B cell (primary cell): ENCODE measurements around the gene ING3. TPM values are rescaled to one million over a fixed set of nuclear protein-coding genes. Genes with fewer than 3 reads are reported as not detected.

Source experiments
- ATAC-seq: fragments of 200-7000 bp; cut with Tn5 transposase; one replicate; pipeline ENCODE4 v1.10.0; 2021; ENCODE audit warnings: low read depth, mild to moderate bottlenecking, moderate number of reproducible peaks, moderate library complexity
- CTCF ChIA-PET: fragments of 350-600 bp; sonication (Branson Sonifier 250); formaldehyde crosslinking; loops from one replicate; lab custom pipeline; 2021; ENCODE audit warnings: antibody characterized with exemption, inconsistent platforms; lab: Charles Lee
- POLR2A ChIA-PET: fragments of 350-600 bp; sonication (Branson Sonifier 250); formaldehyde crosslinking; loops from one replicate; lab custom pipeline; 2021; ENCODE audit warnings: antibody characterized with exemption; lab: Charles Lee
- DNase-seq: peaks from one replicate; pipeline ENCODE4 v3.0.0; 2013
- H2AFZ ChIP-seq: 2 replicates; pipeline ENCODE4 v1.6.1; 2012; ENCODE audit warnings: mild to moderate bottlenecking, low read depth, low read length; ENCODE audit not compliant: insufficient read depth, poor library complexity, severe bottlenecking
- H3K27ac ChIP-seq, 2 donors: 1 replicate in 1 of 2; 2 replicates in 1 of 2; pipeline ENCODE4 v1.5.1; 2012 to 2013; ENCODE audit warnings: low read length in 2 of 2, mild to moderate bottlenecking in 2 of 2, moderate library complexity in 1 of 2
- H3K27me3 ChIP-seq, 4 experiments: fragments of 200-600 bp in 1 of 4; sonication (generic) in 1 of 4; replicated peaks in 1 of 4; 1 replicate in 2 of 4; 2 replicates in 2 of 4; pipeline versions ENCODE4 v1.6.1 to v1.7.0; 2013 to 2016; ENCODE audit warnings: low read length in 3 of 4, mild to moderate bottlenecking in 2 of 4, mixed read lengths in 1 of 4, moderate library complexity in 1 of 4; ENCODE audit not compliant: insufficient read depth in 4 of 4, control insufficient read depth in 3 of 4; ENCODE audit errors: control extremely low read depth in 1 of 4
- H3K36me3 ChIP-seq, 2 experiments: replicated peaks in 1 of 2; 1 replicate in 1 of 2; 2 replicates in 1 of 2; pipeline versions ENCODE4 v1.6.1 to v1.7.1; 2013; ENCODE audit warnings: low read length in 1 of 2; ENCODE audit not compliant: insufficient read depth in 2 of 2, control insufficient read depth in 1 of 2; ENCODE audit errors: control extremely low read depth in 1 of 2, extremely low read depth in 1 of 2
- H3K4me1 ChIP-seq, 2 donors: fragments of 200-600 bp in 1 of 2; sonication (generic) in 1 of 2; 1 replicate in 1 of 2; 2 replicates in 1 of 2; pipeline versions ENCODE4 v1.5.1 to v1.6.1; 2013 to 2017; ENCODE audit warnings: low read length in 2 of 2; ENCODE audit not compliant: control insufficient read depth in 2 of 2, insufficient read depth in 2 of 2
- H3K4me2 ChIP-seq: replicated peaks from 2 replicates; pipeline ENCODE3; 2012; ENCODE audit warnings: mild to moderate bottlenecking, low read depth, low read length; ENCODE audit not compliant: poor library complexity, severe bottlenecking
- H3K4me3 ChIP-seq, 5 experiments: fragments of 200-600 bp in 1 of 5; sonication (generic) in 1 of 5; 1 replicate in 3 of 5; 2 replicates in 2 of 5; pipeline versions ENCODE4 v1.5.1 to v1.7.0; 2011 to 2016; ENCODE audit warnings: low read length in 4 of 5, mild to moderate bottlenecking in 4 of 5, low read depth in 2 of 5, control low read depth in 1 of 5, moderate library complexity in 1 of 5; ENCODE audit not compliant: insufficient read depth in 1 of 5; ENCODE audit errors: control extremely low read depth in 1 of 5, extremely low read depth in 1 of 5
- H3K79me2 ChIP-seq: fragments of 200-600 bp; sonication (generic); one replicate; pipeline ENCODE4 v1.6.0; 2016; ENCODE audit warnings: low read length; ENCODE audit not compliant: control insufficient read depth, insufficient read depth
- H3K9ac ChIP-seq: fragments of 200-600 bp; sonication (generic); 2 replicates; pipeline ENCODE4 v1.6.1; 2017; ENCODE audit warnings: mild to moderate bottlenecking, low read length, moderate library complexity
- H3K9me3 ChIP-seq, 3 donors: one replicate each; pipeline versions ENCODE4 v1.6.1 to v1.7.1; 2013; ENCODE audit warnings: low read length in 2 of 3; ENCODE audit not compliant: control insufficient read depth in 2 of 3, insufficient read depth in 1 of 3; ENCODE audit errors: control extremely low read depth in 1 of 3
- H4K20me1 ChIP-seq: 2 replicates; pipeline ENCODE4 v1.6.0; 2012; ENCODE audit warnings: mild to moderate bottlenecking, low read length; ENCODE audit not compliant: insufficient read depth, control insufficient read depth, poor library complexity, severe bottlenecking
- H3K27ac Mint-ChIP-seq: one replicate; pipeline ENCODE4 v1.8.0; 2021; ENCODE audit warnings: mixed read lengths
- H3K27me3 Mint-ChIP-seq: one replicate; pipeline ENCODE4 v1.8.0; 2021; ENCODE audit warnings: mixed read lengths
- H3K4me1 Mint-ChIP-seq: one replicate; pipeline ENCODE4 v1.8.0; 2021; ENCODE audit warnings: mixed read lengths
- H3K4me3 Mint-ChIP-seq: one replicate; pipeline ENCODE4 v1.8.0; 2021; ENCODE audit warnings: mixed read lengths
- H3K9me3 Mint-ChIP-seq: one replicate; pipeline ENCODE4 v1.8.0; 2022; ENCODE audit warnings: mixed read lengths; ENCODE audit not compliant: insufficient read depth
- CTCF ChIP-seq: fragments of 200-600 bp; IDR thresholded peaks from one replicate; pipeline ENCODE4 v1.8.0; 2022; ENCODE audit warnings: antibody characterized with exemption, mild to moderate bottlenecking
- EZH2 ChIP-seq: IDR thresholded peaks from 2 replicates; pipeline ENCODE4 v1.6.1; 2012; ENCODE audit warnings: borderline replicate concordance, low read depth, mild to moderate bottlenecking, moderate library complexity, low read length; ENCODE audit not compliant: insufficient read depth, poor library complexity, severe bottlenecking
- WGBS: methylation state at CpG from one replicate; pipeline ENCODE4 v1.1.5; 2013; ENCODE audit warnings: missing lambda C conversion rate; ENCODE audit not compliant: insufficient coverage; 5-methylcytosine and 5-hydroxymethylcytosine counted together
- intact Hi-C: fragments of 100-400 bp; cut with micrococcal nuclease; formaldehyde crosslinking; loops from one replicate; pipeline ENCODE4 v1.10.0; 2022
- polyA plus RNA-seq: library from polyadenylated mRNA; depleted of rRNA; stranded (reverse); fragments of >200 nt; gene quantifications from 2 replicates; pipeline ENCODE4 v1.2.3, GENCODE V29; 2012
- total RNA-seq, 2 donors: library from RNA; stranded (reverse); fragments of 120-200 nt in 1 of 2; gene quantifications; 1 replicate in 1 of 2; 2 replicates in 1 of 2; pipeline versions ENCODE4 v1.2.3 to v1.2.4, GENCODE V29; 2013 to 2022

The ING3 gene
- total and polyA plus RNA-seq, 2 donors (not counting 1 experiment from before 2014, with no cell fraction given) = 29.5 to 38.0 TPM

GRCh38 chr7:120939345-120939744 lies 11.2 kb upstream of the ING3 start:
- H3K36me3 ChIP-seq = no peaks in the 10 kb centered on the region
- H4K20me1 ChIP-seq = no peaks in the 10 kb centered on the region
- no peaks in the 10 kb centered on the region for H3K4me1 ChIP-seq
- no peaks in the 10 kb centered on the region for H3K9me3 ChIP-seq
- no peak overlapping the region for H3K27ac ChIP-seq
- Mint-ChIP-seq H3K4me3 (no peak overlapping the region), H3K9me3 (no peaks in the 10 kb centered on the region), H3K4me1 (no peaks in the 10 kb centered on the region), H3K27ac (no peak overlapping the region), H3K27me3 (peaks cover 11% of the 10 kb centered on the region)
- intact Hi-C loops = no loop called here
- TF ChIP-seq EZH2 (no peak), CTCF (no peak)
- H3K4me3 ChIP-seq = no peak overlapping the region
- no CpG with 5 or more reads among the region's 3 CpGs for WGBS
- no peak overlapping the region for H2AFZ ChIP-seq
- ChIA-PET POLR2A (no interaction called here), CTCF (interaction anchor here (1.0 kb wide), 1 partner anchor 435 kb away, joined by 3 read pairs; no protein-coding TSS in a partner anchor)
- DNase-seq (no peak), ATAC-seq (no peak)
- no peak overlapping the region for H3K4me2 ChIP-seq
- H3K9ac ChIP-seq = no peak overlapping the region
- H3K27me3 ChIP-seq = no peaks in the 10 kb centered on the region
- no peaks in the 10 kb centered on the region for H3K79me2 ChIP-seq

- Histone ChIP-seq H3K4me2 (no peak overlapping the region), H3K4me1 (no peaks in the 10 kb centered on the region), H3K9ac (no peak overlapping the region), H3K27me3 (no peaks in the 10 kb centered on the region), H3K9me3 (no peaks in the 10 kb centered on the region), H3K27ac (no peak overlapping the region), H4K20me1 (no peaks in the 10 kb centered on the region), H2AFZ (no peak overlapping the region), H3K79me2 (no peaks in the 10 kb centered on the region), H3K4me3 (no peak overlapping the region), H3K36me3 (no peaks in the 10 kb centered on the region)
- ChIA-PET POLR2A (no interaction called here), CTCF (interaction anchor here (0.8 to 1.4 kb wide), 5 partner anchors 10 to 149 kb away, joined by 3 to 7 read pairs (median 4); no protein-coding TSS in a partner anchor)
- intact Hi-C loops = loop anchor here (1.0 kb wide), 2 partner anchors 135 to 149 kb away; no protein-coding TSS in a partner anchor
- ATAC-seq (no peak), DNase-seq (peak; percentile 36)
- WGBS = no CpG with 5 or more reads among the region's 1 CpG
- Mint-ChIP-seq H3K4me1 (no peaks in the 10 kb centered on the region), H3K27ac (no peak overlapping the region), H3K27me3 (peaks cover 4% of the 10 kb centered on the region), H3K9me3 (no peaks in the 10 kb centered on the region), H3K4me3 (no peak overlapping the region)
- TF ChIP-seq CTCF (peak; percentile 36), EZH2 (no peak)
Measured at GRCh38 chr7:120941064-120941463, 9.5 kb upstream of the ING3 start.
